Upper lobe of left lung (tissue), 6 donors: ENCODE results near the gene PIGL. TPM values are rescaled to one million over a fixed set of nuclear protein-coding genes. Genes with fewer than 3 reads are reported as not detected.

ENCODE experiments used
- ATAC-seq, 2 donors: fragments of 200-7000 bp; cut with Tn5 transposase; one replicate each; pipeline ENCODE4 v1.9.1; 2022; ENCODE audit warnings: mild to moderate bottlenecking in 2 of 2, moderate library complexity in 2 of 2; ENCODE audit not compliant: low FRiP score in 2 of 2
- DNase-seq, 2 donors: peaks; one replicate each; pipeline ENCODE4 v3.0.0-alpha.2; 2019 to 2020
- H3K27ac ChIP-seq, 4 donors: fragments of 200-600 bp; sonication (generic); one replicate each; pipeline ENCODE4 v1.5.1; 2016 to 2019
- H3K27me3 ChIP-seq, 4 donors: fragments of 200-600 bp; sonication (generic); one replicate each; pipeline ENCODE4 v1.5.1; 2017 to 2019
- H3K36me3 ChIP-seq, 4 donors: fragments of 200-600 bp; sonication (generic); one replicate each; pipeline ENCODE4 v1.5.1; 2016 to 2019
- H3K4me1 ChIP-seq, 4 donors: fragments of 200-600 bp; sonication (generic); one replicate each; pipeline ENCODE4 v1.5.1; 2018 to 2019
- H3K4me3 ChIP-seq, 4 donors: fragments of 200-600 bp; sonication (generic); one replicate each; pipeline ENCODE4 v1.5.1; 2017 to 2019; ENCODE audit warnings: mild to moderate bottlenecking in 2 of 4, moderate library complexity in 1 of 4
- H3K9me3 ChIP-seq, 4 donors: fragments of 200-600 bp; sonication (generic); one replicate each; pipeline ENCODE4 v1.5.1; 2018 to 2019
- EP300 ChIP-seq, 4 donors: sonication (generic); formaldehyde crosslinking; IDR thresholded peaks; one replicate each; pipeline ENCODE4 v1.5.1; 2017; ENCODE audit warnings: antibody characterized with exemption in 4 of 4, control low read depth in 2 of 4
- POLR2A ChIP-seq, 4 donors: fragments of 450-650 bp; IDR thresholded peaks; one replicate each; pipeline ENCODE4 v1.5.1; 2016 to 2017; ENCODE audit warnings: antibody characterized with exemption in 4 of 4, mild to moderate bottlenecking in 2 of 4
- POLR2AphosphoS5 ChIP-seq, 2 donors: sonication (generic); formaldehyde crosslinking; IDR thresholded peaks; one replicate each; pipeline ENCODE4 v1.5.1; 2017; ENCODE audit warnings: antibody characterized with exemption in 2 of 2
- whole genome bisulfite sequencing, 2 donors: methylation state at CpG; one replicate each; pipeline ENCODE4 v1.1.5; 2017 to 2018; 5-methylcytosine and 5-hydroxymethylcytosine counted together
- total RNA-seq, 6 donors: library from RNA; depleted of rRNA in 4 of 6; stranded (reverse); fragments of >200 nt in 4 of 6; gene quantifications; one replicate each; pipeline versions ENCODE4 v1.1.0 to v1.2.1, GENCODE V29; 2016 to 2021
- TF ChIP-seq, protein P1 (sequence below), 6 experiments: fragments of 450-650 bp in 4 of 6; fragments of 200-600 bp in 2 of 6; sonication (generic) in 2 of 6; IDR thresholded peaks; one replicate each; pipeline ENCODE4 v1.5.1; 2016 to 2019; ENCODE audit warnings: antibody characterized with exemption in 6 of 6
- donor health status: DM: no; HTN: no; CAD: no; lungs with moderate emphysema.
- donor health status: DM: no; HTN: yes; CAD: no; lungs with severe emphysema.

The PIGL gene
- total RNA-seq, 6 donors from 2014 or later, result 20.8 to 207 (median 53.1) TPM

DNA sequence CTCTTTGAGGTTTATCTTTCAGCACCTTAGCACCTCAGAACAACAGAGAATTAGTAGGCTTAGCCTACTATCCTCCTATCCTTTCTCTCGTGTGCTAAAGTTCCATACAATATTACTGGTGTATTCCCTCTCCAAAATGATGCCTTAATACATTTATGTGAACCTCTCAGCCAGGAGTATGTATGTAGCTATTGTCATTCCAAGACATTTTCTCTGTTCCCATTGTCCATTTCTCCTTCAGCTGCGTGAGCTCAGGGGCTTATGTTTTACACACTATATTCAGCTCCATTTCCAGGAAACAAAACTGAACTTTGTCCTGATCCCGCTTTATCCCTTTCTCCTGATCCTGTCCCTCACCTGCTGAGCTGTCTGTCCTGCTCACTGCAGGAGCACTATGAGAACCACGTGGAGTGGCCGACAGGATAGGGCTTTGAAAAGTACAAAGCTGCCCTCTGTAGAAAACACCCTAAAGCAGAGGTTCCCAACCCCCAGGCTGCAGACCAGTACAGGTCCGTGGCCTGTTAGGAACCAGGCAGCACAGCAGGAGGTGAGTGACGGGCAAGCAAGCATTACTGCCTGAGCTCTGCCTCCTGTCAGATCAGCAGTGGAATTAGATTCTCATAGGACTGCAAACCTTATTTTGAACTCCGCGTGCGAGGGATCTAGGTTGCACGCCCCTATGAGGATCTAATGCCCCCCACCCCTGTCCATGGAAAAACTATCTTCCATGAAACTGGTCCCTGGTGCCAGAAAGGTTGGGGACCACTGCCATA lies 80.5 kb downstream of the PIGL start:
- no peaks in the 10 kb centered on the region for H3K9me3 ChIP-seq
- no peak overlapping the region for H3K27ac ChIP-seq
- DNase-seq (no peak), ATAC-seq (no peak)
- WGBS, 2 donors, result 87 to 91% methylated on average over 9 to 11 of the region's 11 CpGs
- H3K27me3 ChIP-seq, result no peaks in the 10 kb centered on the region
- TF ChIP-seq, protein P1, sequence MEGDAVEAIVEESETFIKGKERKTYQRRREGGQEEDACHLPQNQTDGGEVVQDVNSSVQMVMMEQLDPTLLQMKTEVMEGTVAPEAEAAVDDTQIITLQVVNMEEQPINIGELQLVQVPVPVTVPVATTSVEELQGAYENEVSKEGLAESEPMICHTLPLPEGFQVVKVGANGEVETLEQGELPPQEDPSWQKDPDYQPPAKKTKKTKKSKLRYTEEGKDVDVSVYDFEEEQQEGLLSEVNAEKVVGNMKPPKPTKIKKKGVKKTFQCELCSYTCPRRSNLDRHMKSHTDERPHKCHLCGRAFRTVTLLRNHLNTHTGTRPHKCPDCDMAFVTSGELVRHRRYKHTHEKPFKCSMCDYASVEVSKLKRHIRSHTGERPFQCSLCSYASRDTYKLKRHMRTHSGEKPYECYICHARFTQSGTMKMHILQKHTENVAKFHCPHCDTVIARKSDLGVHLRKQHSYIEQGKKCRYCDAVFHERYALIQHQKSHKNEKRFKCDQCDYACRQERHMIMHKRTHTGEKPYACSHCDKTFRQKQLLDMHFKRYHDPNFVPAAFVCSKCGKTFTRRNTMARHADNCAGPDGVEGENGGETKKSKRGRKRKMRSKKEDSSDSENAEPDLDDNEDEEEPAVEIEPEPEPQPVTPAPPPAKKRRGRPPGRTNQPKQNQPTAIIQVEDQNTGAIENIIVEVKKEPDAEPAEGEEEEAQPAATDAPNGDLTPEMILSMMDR (IDR thresholded peaks at IDR 0.05), result no peak
- no peak for TF ChIP-seq POLR2A (IDR thresholded peaks at IDR 0.05)
- TF ChIP-seq EP300 (IDR thresholded peaks at IDR 0.05), result no peak
- no peak for TF ChIP-seq POLR2AphosphoS5 (IDR thresholded peaks at IDR 0.05)
- H3K4me1 ChIP-seq, result no peaks in the 10 kb centered on the region
- H3K4me3 ChIP-seq, result no peak overlapping the region
- peaks cover 0 to 14% (median 0%) of the 10 kb centered on the region in 4 donors for H3K36me3 ChIP-seq

DNA sequence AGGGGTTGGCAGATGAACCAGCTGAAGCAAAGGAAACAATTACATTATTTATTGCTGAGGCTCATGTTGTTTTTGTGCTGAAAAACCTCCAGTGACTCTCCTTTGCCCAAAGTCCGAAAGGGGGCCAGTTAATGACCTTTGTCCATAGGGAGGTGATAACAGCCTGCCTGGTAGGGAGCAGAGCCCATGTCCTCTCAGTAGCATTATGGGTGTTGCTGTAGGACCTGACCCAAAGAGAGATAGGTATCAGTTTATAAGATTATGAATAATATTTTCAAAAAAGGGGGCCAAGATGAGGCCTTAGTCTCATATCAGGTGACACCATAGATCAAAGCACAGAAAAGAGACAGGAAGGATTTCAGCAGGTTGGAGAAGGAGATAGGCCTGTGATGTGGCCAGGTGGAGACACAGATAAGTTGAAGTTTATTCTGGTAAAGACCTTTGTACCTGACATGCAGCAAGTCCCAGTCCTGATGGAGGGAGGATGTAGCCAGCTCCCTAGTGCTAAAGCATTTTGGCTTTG lies 81.2 kb downstream of the PIGL start:
- H3K36me3 ChIP-seq, result peaks cover 0 to 14% (median 0%) of the 10 kb centered on the region in 4 donors
- H3K27me3 ChIP-seq, result no peaks in the 10 kb centered on the region
- ATAC-seq, result no peak
- H3K4me1 ChIP-seq, result no peaks in the 10 kb centered on the region
- no peak overlapping the region for H3K27ac ChIP-seq
- TF ChIP-seq POLR2A (IDR thresholded peaks at IDR 0.05), result no peak
- TF ChIP-seq, protein P1 (IDR thresholded peaks at IDR 0.05), result no peak
- TF ChIP-seq EP300 (IDR thresholded peaks at IDR 0.05), result no peak
- no peak for TF ChIP-seq POLR2AphosphoS5 (IDR thresholded peaks at IDR 0.05)
- no peak overlapping the region for H3K4me3 ChIP-seq
- WGBS, 2 donors, result 100% methylated on average over 1 of the region's 1 CpG
- no peaks in the 10 kb centered on the region for H3K9me3 ChIP-seq
- DNase-seq, result no peak

DNA sequence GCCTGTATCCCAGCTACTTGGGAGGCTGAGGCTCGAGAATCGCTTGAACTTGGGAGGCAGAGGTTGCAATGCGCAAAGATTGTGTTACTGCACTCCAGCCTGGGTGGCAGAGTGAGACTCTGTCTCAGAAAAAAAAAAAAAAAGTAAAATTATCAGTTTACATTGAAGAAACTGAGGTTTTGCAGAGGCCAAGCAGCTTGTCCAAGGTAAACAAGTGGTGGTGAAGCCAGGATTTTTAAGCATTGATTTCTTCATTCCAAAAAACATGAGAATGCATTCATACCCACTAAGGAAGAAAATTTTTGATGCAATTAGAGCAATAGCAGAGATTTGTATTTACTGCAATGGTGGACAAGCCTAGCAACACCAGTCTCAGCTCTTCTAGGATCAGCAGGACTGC lies 83.5 kb downstream of the PIGL start:
- ATAC-seq, result no peak

DNA sequence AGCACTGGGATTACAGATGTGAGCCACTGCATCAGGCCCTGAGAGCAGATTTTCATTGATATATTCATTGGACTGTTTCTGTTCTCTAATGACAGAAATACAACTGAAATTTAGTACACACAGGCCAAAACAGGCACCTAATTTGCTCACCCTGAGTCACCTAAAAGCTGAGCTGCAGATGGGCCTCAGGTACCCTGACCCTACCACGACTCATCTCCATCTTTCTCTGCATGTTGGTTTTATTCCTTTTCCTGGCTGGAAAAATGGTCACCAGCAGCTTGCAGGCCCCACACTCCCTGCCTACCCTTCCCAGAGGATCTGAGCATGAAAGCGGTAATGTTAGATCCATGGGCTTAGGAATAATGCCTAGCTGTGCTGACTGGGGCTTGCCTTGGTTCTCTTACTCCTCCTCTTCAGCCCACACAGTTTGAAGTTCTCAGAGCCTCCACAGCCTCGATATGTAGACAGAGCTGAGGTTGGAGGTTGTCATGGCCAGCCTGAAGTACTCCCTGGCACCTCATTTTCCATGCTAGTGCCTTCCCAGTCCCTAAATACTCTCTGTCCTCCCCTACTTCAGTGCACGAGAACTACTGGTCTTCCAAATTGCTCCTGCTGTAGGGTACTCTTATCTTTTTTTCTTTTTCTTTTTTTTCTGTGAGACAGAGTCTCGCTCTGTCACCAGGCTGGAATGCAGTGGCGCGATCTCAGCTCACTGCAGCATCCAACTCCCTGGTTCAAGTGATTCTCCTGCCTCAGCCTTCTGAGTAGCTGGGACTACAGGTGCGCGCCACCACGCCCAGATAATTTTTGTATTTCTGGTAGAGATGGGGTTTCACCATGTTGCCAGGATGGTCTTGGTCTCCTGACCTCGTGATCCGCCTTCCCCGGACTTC lies 85.2 kb downstream of the PIGL start:
- ATAC-seq, result no peak
- 88 to 90% methylated on average over 13 of the region's 13 CpGs for WGBS, 2 donors
- Histone ChIP-seq H3K9me3 (no peaks in the 10 kb centered on the region), H3K36me3 (peaks cover 0 to 22% (median 0%) of the 10 kb centered on the region in 4 donors), H3K4me3 (no peak overlapping the region), H3K27ac (peak overlapping the region in 3 of 4 donors; percentile 17 to 48 (median 39)), H3K27me3 (no peaks in the 10 kb centered on the region), H3K4me1 (no peaks in the 10 kb centered on the region)
- DNase-seq, result no peak
- peak in 1 of 4 donors; percentile 8 for TF ChIP-seq EP300 (IDR thresholded peaks at IDR 0.05)
- TF ChIP-seq POLR2AphosphoS5 (IDR thresholded peaks at IDR 0.05), result peak; percentile 37 to 79
- TF ChIP-seq POLR2A (IDR thresholded peaks at IDR 0.05), result no peak
- TF ChIP-seq, protein P1 (IDR thresholded peaks at IDR 0.05), result no peak

More for the DNA sequence above, 83.5 kb downstream of the PIGL start:
- Histone ChIP-seq H3K36me3 (peaks cover 0 to 18% (median 0%) of the 10 kb centered on the region in 4 donors), H3K27me3 (no peaks in the 10 kb centered on the region), H3K9me3 (no peaks in the 10 kb centered on the region), H3K27ac (no peak overlapping the region), H3K4me1 (no peaks in the 10 kb centered on the region), H3K4me3 (no peak overlapping the region)
- TF ChIP-seq POLR2A (IDR thresholded peaks at IDR 0.05), result no peak
- no peak for TF ChIP-seq POLR2AphosphoS5 (IDR thresholded peaks at IDR 0.05)
- no peak for TF ChIP-seq EP300 (IDR thresholded peaks at IDR 0.05)
- TF ChIP-seq, protein P1 (IDR thresholded peaks at IDR 0.05), result no peak
- no peak for DNase-seq
- 93 to 97% methylated on average over 3 of the region's 3 CpGs for WGBS, 2 donors
